Fibroblast of skin of scalp (primary cell): ENCODE results near the gene ASCC3.
"Not testable (repeated sequence)": the region's sequence is repeated elsewhere in the genome, so short reads cannot be mapped to it uniquely, and the experiment has no call there.

Experiments
- DNase-seq: peaks from one replicate; pipeline ENCODE4 v3.0.0-alpha.2; 2013

The ASCC3 gene

GRCh38 chr6:100641147-100641546 is 240.0 kb downstream of the ASCC3 start:
- DNase-seq = not testable (repeated sequence)

GRCh38 chr6:100633096-100633777 is 247.9 kb downstream of the ASCC3 start:
- DNase-seq = peak; percentile 83

- no peak for DNase-seq
Measured at GRCh38 chr6:100630536-100630935, 250.6 kb downstream of the ASCC3 start.

GRCh38 chr6:100627911-100628758 is 253.0 kb downstream of the ASCC3 start:
- DNase-seq = no peak

GRCh38 chr6:100626721-100627120 is 254.4 kb downstream of the ASCC3 start:
- no peak for DNase-seq

GRCh38 chr6:100622907-100623692 is 258.0 kb downstream of the ASCC3 start:
- DNase-seq = peak; percentile 54

- DNase-seq = peak; percentile 86
Measured at GRCh38 chr6:100620085-100620840, 260.9 kb downstream of the ASCC3 start.

GRCh38 chr6:100618351-100618671 is 262.8 kb downstream of the ASCC3 start:
- no peak for DNase-seq

GRCh38 chr6:100617633-100618350 is 263.3 kb downstream of the ASCC3 start:
- DNase-seq = no peak

- no peak for DNase-seq
Measured at GRCh38 chr6:100614933-100615332, 266.2 kb downstream of the ASCC3 start.

- DNase-seq = no peak
Measured at GRCh38 chr6:100614386-100614785, 266.7 kb downstream of the ASCC3 start.

GRCh38 chr6:100613656-100614055 is 267.5 kb downstream of the ASCC3 start:
- DNase-seq = peak; percentile 60

- DNase-seq = peak; percentile 46
Measured at GRCh38 chr6:100612094-100612493, 269.0 kb downstream of the ASCC3 start.

GRCh38 chr6:100599088-100599770 is 281.9 kb downstream of the ASCC3 start:
- no peak for DNase-seq

GRCh38 chr6:100595456-100595855 is 285.7 kb downstream of the ASCC3 start:
- no peak for DNase-seq

GRCh38 chr6:100593522-100593921 is 287.6 kb downstream of the ASCC3 start:
- DNase-seq = peak; percentile 3

GRCh38 chr6:100592929-100593328 is 288.2 kb downstream of the ASCC3 start:
- DNase-seq = no peak

- DNase-seq = no peak
Measured at GRCh38 chr6:100577425-100577824, 303.7 kb downstream of the ASCC3 start.

- DNase-seq = no peak
Measured at GRCh38 chr6:100575921-100576320, 305.2 kb downstream of the ASCC3 start.

- DNase-seq = no peak
Measured at GRCh38 chr6:100574836-100575235, 306.3 kb downstream of the ASCC3 start.

GRCh38 chr6:100573166-100573565 is 308.0 kb downstream of the ASCC3 start:
- peak; percentile 67 for DNase-seq
